ENCODE measurements around the gene VEGFB. TPM values are rescaled to one million over a fixed set of nuclear protein-coding genes. Genes with fewer than 3 reads are reported as not detected.

Gene VEGFB
- total and polyA plus RNA-seq, 2 of the 8 experiments (the other 6 are each of a cell fraction or from before 2014, with no cell fraction given): 9.3 to 49.6 TPM

- peak in 1 of 2 experiments; percentile 54; a peak in 2 of 3 replicates for TF ChIP-seq POLR2A (IDR thresholded peaks at IDR 0.05; ENCODE audit: control extremely low read depth in 1 of 2, low read depth in 2 of 2, low read length in 2 of 2)
- TF ChIP-seq POLR2AphosphoS5 (IDR thresholded peaks at IDR 0.05; ENCODE audit: low read depth, low read length): peak; percentile 4; the same call in 1 of the 2 replicates
- no peak for TF ChIP-seq ATF2 (IDR thresholded peaks at IDR 0.05; ENCODE audit: low read length)
- TF ChIP-seq TAF1 (IDR thresholded peaks at IDR 0.05; ENCODE audit: low read depth, low read length): 0 out of 2 replicates have a peak, but pooled peaks have one; percentile 43
- no peak; the same call in 1 of the 2 replicates for TF ChIP-seq CREB1 (IDR thresholded peaks at IDR 0.05)
- peak in 1 of 2 experiments; percentile 32; a peak in 1 of 4 replicates for TF ChIP-seq HDAC2 (IDR thresholded peaks at IDR 0.05; ENCODE audit: borderline replicate concordance in 1 of 2, low read depth in 2 of 2, low read length in 2 of 2)
- peak; percentile 40; the same call in 1 of the 2 replicates for TF ChIP-seq TEAD4 (IDR thresholded peaks at IDR 0.05; ENCODE audit: low read depth, low read length)
- TF ChIP-seq BCL11A (IDR thresholded peaks at IDR 0.05; ENCODE audit: low read depth in 2 of 2, low read length in 2 of 2): no peak
- TF ChIP-seq KDM4A (IDR thresholded peaks at IDR 0.05; ENCODE audit: low read depth, low read length, severe bottlenecking): peak; percentile 39
- TF ChIP-seq RBBP5 (IDR thresholded peaks at IDR 0.05; ENCODE audit: borderline replicate concordance, low read depth, low read length): peak; percentile 52; the same call in 1 of the 2 replicates
- peak; percentile 82; the same call in 1 of the 2 replicates for TF ChIP-seq YY1 (IDR thresholded peaks at IDR 0.05; ENCODE audit: low read depth, low read length)
These were observed 7.3 kb downstream of the VEGFB start (continued) for GRCh38 chr11:64241491-64242374.

All from H1 (cell line).